Sigmoid colon (tissue), 4 donors: Measurements from ENCODE around the gene SCTR.

Experiments
- POLR2A ChIP-seq, 2 donors: fragments of 450-650 bp; IDR thresholded peaks; one replicate each; pipeline ENCODE4 v1.6.1; 2016; ENCODE audit warnings: antibody characterized with exemption in 2 of 2, mild to moderate bottlenecking in 2 of 2, moderate library complexity in 2 of 2
- POLR2AphosphoS5 ChIP-seq, 4 donors: sonication (generic); formaldehyde crosslinking; IDR thresholded peaks; one replicate each; pipeline ENCODE4 v1.6.1; 2017; ENCODE audit warnings: antibody characterized with exemption in 4 of 4
- TF ChIP-seq, protein P1 (sequence below), 4 experiments: fragments of 450-650 bp in 3 of 4; fragments of 200-600 bp in 1 of 4; IDR thresholded peaks; one replicate each; pipeline ENCODE4 v1.5.1; 2016 to 2019; ENCODE audit warnings: antibody characterized with exemption in 4 of 4, mild to moderate bottlenecking in 3 of 4, moderate library complexity in 2 of 4

DNA sequence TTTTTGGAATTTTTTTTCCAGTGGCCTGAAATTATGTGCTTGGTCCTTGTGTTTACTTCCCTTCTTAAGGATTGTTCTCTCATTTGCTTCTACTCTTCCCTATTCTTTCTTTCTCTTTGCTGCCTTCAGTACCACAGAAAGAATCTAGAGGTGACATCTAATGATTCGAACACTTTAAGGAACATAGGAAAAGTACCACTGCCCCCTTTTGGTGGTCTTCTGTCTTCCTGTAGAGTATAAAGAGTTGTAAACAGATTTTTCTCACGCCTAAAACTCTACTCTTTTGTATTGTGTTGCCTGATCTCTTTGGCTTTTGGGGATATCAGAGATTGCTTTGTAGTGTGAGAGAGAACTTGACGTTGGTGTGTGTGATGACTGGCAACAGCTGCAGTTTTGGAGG lies 7.0 kb upstream of the SCTR start:
- TF ChIP-seq, protein P1, sequence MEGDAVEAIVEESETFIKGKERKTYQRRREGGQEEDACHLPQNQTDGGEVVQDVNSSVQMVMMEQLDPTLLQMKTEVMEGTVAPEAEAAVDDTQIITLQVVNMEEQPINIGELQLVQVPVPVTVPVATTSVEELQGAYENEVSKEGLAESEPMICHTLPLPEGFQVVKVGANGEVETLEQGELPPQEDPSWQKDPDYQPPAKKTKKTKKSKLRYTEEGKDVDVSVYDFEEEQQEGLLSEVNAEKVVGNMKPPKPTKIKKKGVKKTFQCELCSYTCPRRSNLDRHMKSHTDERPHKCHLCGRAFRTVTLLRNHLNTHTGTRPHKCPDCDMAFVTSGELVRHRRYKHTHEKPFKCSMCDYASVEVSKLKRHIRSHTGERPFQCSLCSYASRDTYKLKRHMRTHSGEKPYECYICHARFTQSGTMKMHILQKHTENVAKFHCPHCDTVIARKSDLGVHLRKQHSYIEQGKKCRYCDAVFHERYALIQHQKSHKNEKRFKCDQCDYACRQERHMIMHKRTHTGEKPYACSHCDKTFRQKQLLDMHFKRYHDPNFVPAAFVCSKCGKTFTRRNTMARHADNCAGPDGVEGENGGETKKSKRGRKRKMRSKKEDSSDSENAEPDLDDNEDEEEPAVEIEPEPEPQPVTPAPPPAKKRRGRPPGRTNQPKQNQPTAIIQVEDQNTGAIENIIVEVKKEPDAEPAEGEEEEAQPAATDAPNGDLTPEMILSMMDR (IDR thresholded peaks at IDR 0.05), result no peak
- TF ChIP-seq POLR2AphosphoS5 (IDR thresholded peaks at IDR 0.05) (no peak), POLR2A (IDR thresholded peaks at IDR 0.05) (no peak)
